ENCODE measurements around the gene CFC1B. TPM values are rescaled to one million over a fixed set of nuclear protein-coding genes. Genes with fewer than 3 reads are reported as not detected.

CFC1B gene
- total and polyA plus RNA-seq, 5 experiments from 2014 or later: not detected

Other genes starting within 250 kb of the CFC1B start
- gene IMP4, start 178.3 kb upstream of the CFC1B start, total RNA-seq: 10 to 100 TPM; 94.0 to 99.6 TPM
- 10 to 100 TPM; 58.4 to 96.7 (median 84.9) TPM for gene IMP4, start 178.3 kb upstream of the CFC1B start, polyA plus RNA-seq
- 10 to 100 TPM; 40.5 to 42.8 TPM for gene PTPN18, start 165.2 kb upstream of the CFC1B start, total RNA-seq
- gene PTPN18, start 165.2 kb upstream of the CFC1B start, polyA plus RNA-seq: 10 to 100 TPM; 33.7 to 47.5 (median 33.9) TPM
- gene POTEI, start 11.9 kb upstream of the CFC1B start, total RNA-seq: not detected
- gene POTEI, start 11.9 kb upstream of the CFC1B start, polyA plus RNA-seq: not detected
- gene CFC1, start 78.4 kb downstream of the CFC1B start, total RNA-seq: not detected
- not detected for gene CFC1, start 78.4 kb downstream of the CFC1B start, polyA plus RNA-seq
- not detected for gene POTEJ, start 90.2 kb downstream of the CFC1B start, total RNA-seq
- not detected for gene POTEJ, start 90.2 kb downstream of the CFC1B start, polyA plus RNA-seq
- gene GPR148, start 207.8 kb downstream of the CFC1B start, total RNA-seq: not detected
- gene GPR148, start 207.8 kb downstream of the CFC1B start, polyA plus RNA-seq: not detected
- not detected for gene AMER3, start 234.3 kb downstream of the CFC1B start, total RNA-seq
- not detected for gene AMER3, start 234.3 kb downstream of the CFC1B start, polyA plus RNA-seq